Stomach (tissue), 9 donors: Measurements from ENCODE around the gene EME2. TPM values are rescaled to one million over a fixed set of nuclear protein-coding genes. Genes with fewer than 3 reads are reported as not detected.
"Not testable (repeated sequence)": the region's sequence is repeated elsewhere in the genome, so short reads cannot be mapped to it uniquely, and the experiment has no call there.

Experiments
- DNase-seq, 2 donors: peaks; one replicate each; pipeline versions ENCODE4 v3.0.0 to v3.0.0-alpha.2; 2013 to 2019
- H3K27ac ChIP-seq, 5 donors: fragments of 200-600 bp in 4 of 5; sonication (generic) in 4 of 5; one replicate each; pipeline ENCODE4 v1.5.1; 2013 to 2019; ENCODE audit warnings: mild to moderate bottlenecking in 1 of 5, moderate library complexity in 1 of 5
- H3K27me3 ChIP-seq, 3 donors: fragments of 200-600 bp; sonication (generic); one replicate each; pipeline ENCODE4 v1.5.1; 2017 to 2019; ENCODE audit warnings: mixed run types in 1 of 3
- H3K36me3 ChIP-seq, 4 donors: fragments of 200-600 bp; sonication (generic); 1 replicate in 3 of 4; 2 replicates in 1 of 4; pipeline ENCODE4 v1.5.1; 2016 to 2019
- H3K4me1 ChIP-seq, 4 donors: fragments of 200-600 bp; sonication (generic); one replicate each; pipeline ENCODE4 v1.5.1; 2016 to 2019
- H3K4me3 ChIP-seq, 4 donors: fragments of 200-600 bp; sonication (generic) in 3 of 4; one replicate each; pipeline ENCODE4 v1.5.1; 2016 to 2019; ENCODE audit warnings: mild to moderate bottlenecking in 1 of 4
- H3K9me3 ChIP-seq, 4 donors: fragments of 200-600 bp; sonication (generic); one replicate each; pipeline ENCODE4 v1.5.1; 2016 to 2019
- EP300 ChIP-seq: sonication (generic); formaldehyde crosslinking; IDR thresholded peaks from one replicate; pipeline ENCODE4 v1.6.1; 2017; ENCODE audit warnings: antibody characterized with exemption
- POLR2A ChIP-seq, 4 donors: fragments of 450-650 bp; IDR thresholded peaks; one replicate each; pipeline ENCODE4 v1.6.1; 2016; ENCODE audit warnings: antibody characterized with exemption in 4 of 4, control low read depth in 2 of 4, mild to moderate bottlenecking in 1 of 4, moderate library complexity in 1 of 4
- POLR2AphosphoS5 ChIP-seq, 3 donors: sonication (generic); formaldehyde crosslinking; IDR thresholded peaks; one replicate each; pipeline ENCODE4 v1.6.1; 2016; ENCODE audit warnings: antibody characterized with exemption in 3 of 3
- WGBS, 5 donors: extraction: QIAGEN DNeasy Blood & Tissue Kit in 3 of 5; methylation state at CpG; one replicate each; pipeline versions ENCODE4 v1.1.5 to v1.1.7; 2013 to 2018; 5-methylcytosine and 5-hydroxymethylcytosine counted together
- intact Hi-C: fragments of 100-400 bp; cut with DNase I; formaldehyde crosslinking; loops from one replicate; pipeline ENCODE4 v1.15.1; 2023; ENCODE audit warnings: low total_unique reads
- polyA plus RNA-seq, 3 donors: library from polyadenylated mRNA; stranded (reverse); fragments of 200-250 nt; gene quantifications; one replicate each; pipeline ENCODE4 v1.2.3, GENCODE V29; 2013
- total RNA-seq, 5 donors: library from RNA; depleted of rRNA; stranded (reverse); fragments of >200 nt; gene quantifications; one replicate each; pipeline versions ENCODE4 v1.1.0 to v1.2.3, GENCODE V29; 2014 to 2016
- TF ChIP-seq, protein P1 (sequence below), 7 experiments: fragments of 450-650 bp in 4 of 7; fragments of 200-600 bp in 3 of 7; sonication (generic) in 3 of 7; IDR thresholded peaks; one replicate each; pipeline ENCODE4 v1.5.1; 2016 to 2019; ENCODE audit warnings: antibody characterized with exemption in 7 of 7, control low read depth in 2 of 7, mild to moderate bottlenecking in 1 of 7
- donor health status: healthy with polysubstance abuse.
- donor health status: Bipolar disorder and iron deficiency.
- donor health status: healthy.

Gene EME2
- total and polyA plus RNA-seq, 8 donors = 2.6 to 94.1 (median 13.3) TPM

DNA sequence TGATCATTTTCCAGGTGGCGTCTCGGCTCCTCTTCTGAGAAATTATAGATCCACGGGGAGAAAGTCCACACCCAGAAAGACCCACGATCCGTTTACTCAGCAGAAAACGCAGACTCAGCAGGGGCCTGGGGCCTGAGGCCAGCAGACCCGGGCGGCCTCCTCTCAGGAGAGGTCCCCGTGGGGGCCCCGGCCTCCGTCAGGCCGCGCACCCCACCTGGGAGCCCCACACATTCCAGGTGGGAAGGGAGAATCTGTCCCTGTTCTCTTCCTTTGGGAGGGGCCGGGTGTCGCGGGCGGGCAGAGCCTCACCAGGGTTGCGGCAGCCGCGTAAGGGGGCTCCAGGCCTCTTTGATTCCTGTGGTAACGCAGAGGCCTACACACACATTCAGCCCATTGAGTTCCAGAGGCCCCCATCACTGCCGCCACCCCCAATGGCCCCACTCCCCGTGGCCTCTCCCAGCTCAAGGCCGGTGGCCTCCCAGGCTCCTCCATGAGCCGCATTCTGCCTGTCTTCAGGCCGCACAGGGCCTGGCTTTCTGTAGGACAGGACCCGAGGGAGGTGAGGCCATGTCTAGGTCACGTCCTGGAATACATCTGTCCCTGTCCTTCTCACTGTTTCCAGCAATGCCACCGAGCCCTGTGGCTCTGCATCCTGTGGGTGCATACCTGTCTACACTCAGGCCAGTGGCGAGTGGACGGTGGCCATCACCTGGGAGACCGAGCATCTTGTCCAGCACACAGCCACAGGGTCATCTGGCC, 22.5 kb downstream of the EME2 start:
- no peaks in the 10 kb centered on the region for H3K27me3 ChIP-seq
- peaks cover 14 to 29% (median 22%) of the 10 kb centered on the region in 4 donors for H3K4me1 ChIP-seq
- TF ChIP-seq EP300 = no peak
- TF ChIP-seq POLR2A (IDR thresholded peaks at IDR 0.05) = no peak
- TF ChIP-seq POLR2AphosphoS5 (IDR thresholded peaks at IDR 0.05) = no peak
- TF ChIP-seq, protein P1, sequence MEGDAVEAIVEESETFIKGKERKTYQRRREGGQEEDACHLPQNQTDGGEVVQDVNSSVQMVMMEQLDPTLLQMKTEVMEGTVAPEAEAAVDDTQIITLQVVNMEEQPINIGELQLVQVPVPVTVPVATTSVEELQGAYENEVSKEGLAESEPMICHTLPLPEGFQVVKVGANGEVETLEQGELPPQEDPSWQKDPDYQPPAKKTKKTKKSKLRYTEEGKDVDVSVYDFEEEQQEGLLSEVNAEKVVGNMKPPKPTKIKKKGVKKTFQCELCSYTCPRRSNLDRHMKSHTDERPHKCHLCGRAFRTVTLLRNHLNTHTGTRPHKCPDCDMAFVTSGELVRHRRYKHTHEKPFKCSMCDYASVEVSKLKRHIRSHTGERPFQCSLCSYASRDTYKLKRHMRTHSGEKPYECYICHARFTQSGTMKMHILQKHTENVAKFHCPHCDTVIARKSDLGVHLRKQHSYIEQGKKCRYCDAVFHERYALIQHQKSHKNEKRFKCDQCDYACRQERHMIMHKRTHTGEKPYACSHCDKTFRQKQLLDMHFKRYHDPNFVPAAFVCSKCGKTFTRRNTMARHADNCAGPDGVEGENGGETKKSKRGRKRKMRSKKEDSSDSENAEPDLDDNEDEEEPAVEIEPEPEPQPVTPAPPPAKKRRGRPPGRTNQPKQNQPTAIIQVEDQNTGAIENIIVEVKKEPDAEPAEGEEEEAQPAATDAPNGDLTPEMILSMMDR (IDR thresholded peaks at IDR 0.05) = no peak
- peak in 1 of 2 donors; percentile 8 for DNase-seq
- peak overlapping the region; percentile 73 to 75 (median 74) for H3K27ac ChIP-seq
- peaks cover 0 to 27% (median 24%) of the 10 kb centered on the region in 4 donors for H3K36me3 ChIP-seq
- H3K9me3 ChIP-seq = peaks cover 0 to 13% (median 9%) of the 10 kb centered on the region in 4 donors
- intact Hi-C loops = no loop called here
- H3K4me3 ChIP-seq = peak overlapping the region in 1 of 4 donors; percentile 29
- 60 to 80% (median 69%) methylated on average over 24 to 32 of the region's 32 CpGs for WGBS, 5 donors

DNA sequence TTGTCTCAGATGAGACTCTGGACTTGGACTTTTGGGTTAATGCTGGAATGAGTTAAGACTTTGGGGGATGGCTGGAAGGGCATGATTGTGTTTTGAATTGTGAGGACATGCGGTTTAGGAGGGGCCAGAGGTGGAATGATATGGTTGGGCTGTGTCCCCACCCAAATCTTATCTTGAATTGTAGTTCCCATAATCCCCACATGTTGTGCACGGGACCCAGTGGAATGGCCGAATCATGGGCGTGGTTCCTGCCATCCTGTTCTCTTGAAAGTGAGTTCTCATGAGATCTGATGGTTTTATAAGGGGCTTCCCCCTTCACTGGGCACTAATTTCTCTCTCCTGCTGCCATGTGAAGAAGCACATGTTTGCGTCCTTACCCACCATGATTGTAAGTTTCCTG, 26.7 kb downstream of the EME2 start:
- H3K9me3 ChIP-seq = peaks cover 0 to 13% (median 9%) of the 10 kb centered on the region in 4 donors
- intact Hi-C loops, DNase-seq, H3K27ac ChIP-seq, H3K4me1 ChIP-seq, H3K36me3 ChIP-seq, H3K4me3 ChIP-seq, H3K27me3 ChIP-seq: not testable (repeated sequence)
- WGBS, 5 donors = 43 to 82% (median 65%) methylated on average over 5 of the region's 5 CpGs

DNA sequence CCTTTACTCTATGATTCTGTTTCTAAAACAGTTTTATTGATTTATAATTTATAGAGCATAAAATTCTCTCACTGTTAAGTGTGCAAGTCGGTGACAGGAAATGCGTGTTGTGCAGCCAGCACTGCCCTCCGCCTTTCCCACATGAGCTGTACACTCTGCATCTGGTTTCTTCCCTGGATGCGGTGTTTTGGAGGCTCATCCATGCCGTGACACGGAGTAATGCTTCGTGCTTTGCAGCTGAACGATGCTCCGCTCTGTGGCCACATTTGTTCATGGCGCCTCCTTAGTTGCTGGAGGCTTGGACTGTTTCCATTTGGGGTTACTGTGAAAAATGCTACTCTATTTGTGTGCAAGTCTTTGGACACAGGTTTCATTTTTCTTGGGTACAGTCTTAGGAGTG, 28.1 kb downstream of the EME2 start:
- 81 to 89% (median 85%) methylated on average over 10 of the region's 10 CpGs for WGBS, 5 donors
- H3K36me3 ChIP-seq = peaks cover 0 to 16% (median 4%) of the 10 kb centered on the region in 4 donors
- TF ChIP-seq EP300 (no peak), POLR2AphosphoS5 (IDR thresholded peaks at IDR 0.05) (no peak), POLR2A (IDR thresholded peaks at IDR 0.05) (no peak)
- TF ChIP-seq, protein P1 (IDR thresholded peaks at IDR 0.05) = no peak
- intact Hi-C loops = no loop called here
- H3K4me1 ChIP-seq = no peaks in the 10 kb centered on the region
- DNase-seq = peak in 1 of 2 donors; percentile 1
- H3K27ac ChIP-seq = no peak overlapping the region
- H3K4me3 ChIP-seq = no peak overlapping the region
- H3K9me3 ChIP-seq = peaks cover 0 to 13% (median 9%) of the 10 kb centered on the region in 4 donors
- no peaks in the 10 kb centered on the region for H3K27me3 ChIP-seq

DNA sequence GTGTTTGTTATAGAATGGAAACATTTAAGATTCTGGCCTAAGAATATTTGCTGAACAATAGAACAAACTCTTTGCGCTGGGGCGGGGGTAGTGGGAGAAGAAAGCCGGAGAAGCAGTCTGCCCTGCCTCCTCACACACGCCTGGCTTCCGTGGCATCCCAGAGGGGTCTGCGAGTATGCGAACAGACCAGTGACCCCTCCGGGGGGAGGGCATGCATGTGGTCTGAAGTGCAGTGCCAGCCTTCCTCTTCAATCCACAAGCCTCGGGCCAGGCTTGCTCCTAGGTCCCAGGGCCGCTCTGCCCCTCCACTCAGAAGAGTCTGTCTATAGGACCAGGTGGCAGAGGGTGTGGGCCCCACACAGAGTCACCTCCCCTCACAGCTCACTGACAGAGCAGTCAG, 35.0 kb downstream of the EME2 start:
- Histone ChIP-seq H3K27me3 (no peaks in the 10 kb centered on the region), H3K36me3 (peaks cover 24 to 67% (median 53%) of the 10 kb centered on the region in 4 donors), H3K9me3 (no peaks in the 10 kb centered on the region), H3K27ac (no peak overlapping the region), H3K4me3 (no peak overlapping the region), H3K4me1 (peaks cover 0 to 7% (median 4%) of the 10 kb centered on the region in 4 donors)
- intact Hi-C loops = no loop called here
- no peak for DNase-seq
- WGBS, 5 donors = 83 to 92% (median 88%) methylated on average over 8 to 10 of the region's 10 CpGs
- TF ChIP-seq, protein P1 (IDR thresholded peaks at IDR 0.05) = no peak
- TF ChIP-seq POLR2AphosphoS5 (IDR thresholded peaks at IDR 0.05) (no peak), EP300 (no peak), POLR2A (IDR thresholded peaks at IDR 0.05) (no peak)

DNA sequence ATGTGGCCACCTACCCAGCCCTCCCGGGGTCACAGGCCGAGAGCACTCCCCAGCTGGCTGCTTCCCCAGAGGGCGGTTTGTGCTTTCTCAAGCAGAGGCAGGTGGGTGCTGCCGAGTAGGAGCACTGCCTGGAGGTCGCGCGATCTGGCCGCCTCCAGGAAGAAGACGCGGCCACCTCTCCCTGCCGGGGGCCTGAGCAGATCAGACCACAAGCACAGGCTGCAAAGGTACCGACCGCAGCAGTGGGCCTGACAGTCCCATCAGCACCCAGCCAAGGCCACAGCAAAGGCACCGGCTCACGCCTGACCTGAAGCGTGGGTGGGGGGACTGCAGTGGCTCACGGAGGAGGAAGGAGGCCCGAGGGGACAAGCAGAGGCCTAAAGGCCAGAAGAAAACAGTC, 36.1 kb downstream of the EME2 start:
- Histone ChIP-seq H3K4me3 (no peak overlapping the region), H3K27me3 (no peaks in the 10 kb centered on the region), H3K9me3 (no peaks in the 10 kb centered on the region), H3K4me1 (peaks cover 0 to 12% (median 10%) of the 10 kb centered on the region in 4 donors), H3K36me3 (peaks cover 24 to 73% (median 56%) of the 10 kb centered on the region in 4 donors), H3K27ac (no peak overlapping the region)
- intact Hi-C loops = no loop called here
- DNase-seq = no peak
- WGBS, 5 donors = 74 to 88% (median 81%) methylated on average over 14 to 18 of the region's 18 CpGs
- TF ChIP-seq POLR2A (IDR thresholded peaks at IDR 0.05) (no peak), POLR2AphosphoS5 (IDR thresholded peaks at IDR 0.05) (no peak), EP300 (no peak)
- TF ChIP-seq, protein P1 (IDR thresholded peaks at IDR 0.05) = no peak
